Loucy (cell line): ENCODE results near the gene TBX6.

ENCODE experiments used
- H2AFZ ChIP-seq: fragments of 200-600 bp; sonication (generic); 2 replicates; pipeline ENCODE4 v1.6.0; 2016; ENCODE audit warnings: antibody characterized with exemption, mild to moderate bottlenecking, low read length, moderate library complexity
- H3F3A ChIP-seq: fragments of 200-600 bp; 2 replicates; pipeline ENCODE4 v1.6.0; 2016; ENCODE audit warnings: antibody characterized with exemption, low read depth, mild to moderate bottlenecking
- H3K27me3 ChIP-seq: fragments of 200-600 bp; sonication (generic); 2 replicates; pipeline ENCODE4 v1.6.1; 2014; ENCODE audit warnings: low read length, mild to moderate bottlenecking; ENCODE audit not compliant: insufficient read depth, poor library complexity, severe bottlenecking
- H3K36me3 ChIP-seq: fragments of 200-600 bp; sonication (generic); 2 replicates; pipeline ENCODE4 v1.6.1; 2016; ENCODE audit warnings: low read length; ENCODE audit not compliant: insufficient read depth
- H3K4me1 ChIP-seq: fragments of 200-600 bp; sonication (generic); 2 replicates; pipeline ENCODE4 v1.5.1; 2014; ENCODE audit warnings: low read length, mild to moderate bottlenecking; ENCODE audit not compliant: insufficient read depth, poor library complexity, severe bottlenecking
- H3K4me2 ChIP-seq: fragments of 200-600 bp; sonication (generic); 2 replicates; pipeline ENCODE4 v1.6.0; 2014; ENCODE audit warnings: antibody characterized with exemption, low read length, low read depth, mild to moderate bottlenecking; ENCODE audit not compliant: poor library complexity, severe bottlenecking
- H3K4me3 ChIP-seq: fragments of 200-600 bp; sonication (generic); 2 replicates; pipeline ENCODE4 v1.5.1; 2014; ENCODE audit warnings: low read length, mild to moderate bottlenecking, mixed read lengths; ENCODE audit not compliant: poor library complexity, severe bottlenecking
- H3K79me2 ChIP-seq: fragments of 200-600 bp; sonication (generic); 2 replicates; pipeline ENCODE4 v1.6.1; 2014; ENCODE audit warnings: low read length; ENCODE audit not compliant: insufficient read depth
- H3K9ac ChIP-seq: fragments of 200-600 bp; sonication (generic); 2 replicates; pipeline ENCODE4 v1.6.0; 2014; ENCODE audit warnings: mild to moderate bottlenecking, low read depth, low read length, moderate library complexity; ENCODE audit not compliant: poor library complexity, severe bottlenecking
- H3K9me2 ChIP-seq: fragments of 200-600 bp; sonication (generic); replicated peaks from 2 replicates; pipeline ENCODE4 v1.6.1; 2016; ENCODE audit warnings: low read depth, low read length, mixed read lengths
- H3K9me3 ChIP-seq: fragments of 200-600 bp; sonication (generic); 2 replicates; pipeline ENCODE4 v1.6.1; 2014; ENCODE audit warnings: mild to moderate bottlenecking, antibody characterized with exemption, low read length, low read depth; ENCODE audit not compliant: insufficient read depth
- H4K20me1 ChIP-seq: fragments of 200-600 bp; sonication (generic); 2 replicates; pipeline ENCODE4 v1.6.0; 2014; ENCODE audit warnings: antibody characterized with exemption, low read length, mild to moderate bottlenecking; ENCODE audit not compliant: insufficient read depth, poor library complexity, severe bottlenecking
- CTCF ChIP-seq: fragments of 200-600 bp; sonication (generic); conservative IDR thresholded peaks from 2 replicates; pipeline ENCODE4 v1.5.1; 2014; ENCODE audit warnings: mild to moderate bottlenecking, antibody characterized with exemption, low read length
- EZH2phosphoT487 ChIP-seq: fragments of 200-600 bp; IDR thresholded peaks from 2 replicates; pipeline ENCODE4 v1.6.1; 2018; ENCODE audit warnings: antibody characterized with exemption, mild to moderate bottlenecking, moderate library complexity, borderline replicate concordance

Gene TBX6

DNA sequence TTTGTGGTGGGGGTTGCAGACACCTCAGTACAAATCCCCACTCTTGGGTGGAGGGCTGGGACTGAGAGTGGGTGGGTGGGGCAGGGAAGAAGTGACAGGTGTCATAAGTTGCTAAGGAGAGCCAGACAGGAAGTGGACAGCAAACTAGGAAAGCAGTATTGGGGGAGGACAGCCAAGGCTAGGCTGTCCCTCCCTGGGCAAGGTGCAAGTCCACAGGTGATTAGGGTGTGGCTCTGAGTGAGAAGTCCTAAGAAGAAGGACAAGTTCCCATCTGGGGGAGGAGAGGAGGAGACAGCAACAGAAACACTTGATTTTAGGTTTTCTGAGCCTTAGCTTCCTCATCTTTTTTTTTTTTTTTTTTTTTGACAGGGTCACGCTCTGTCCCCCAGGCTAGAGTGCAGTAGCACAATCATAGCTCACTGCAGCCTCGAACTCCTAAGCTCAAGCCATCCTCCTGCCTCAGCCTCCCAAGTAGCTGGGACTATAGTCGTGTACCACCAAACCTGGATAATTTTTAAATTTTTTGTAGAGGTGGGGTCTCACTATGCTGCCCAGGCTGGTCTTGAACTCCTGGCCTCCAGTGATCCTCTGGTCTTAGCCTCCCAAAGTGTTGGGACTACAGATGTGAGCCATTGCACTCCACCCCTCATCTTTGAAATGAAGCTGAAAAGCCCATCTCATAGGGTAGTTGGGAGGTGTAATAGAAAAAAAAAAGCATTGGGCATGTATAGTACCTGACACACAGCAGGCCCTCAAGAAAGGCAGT lies 28.8 kb upstream of the TBX6 start:
- TF ChIP-seq EZH2phosphoT487 (no peak), CTCF (no peak)
- Histone ChIP-seq H3K9me2 (no peaks in the 10 kb centered on the region), H2AFZ (no peak overlapping the region), H3K4me1 (peaks cover 19% of the 10 kb centered on the region), H3K4me2 (no peak overlapping the region), H4K20me1 (no peaks in the 10 kb centered on the region), H3F3A (no peaks in the 10 kb centered on the region), H3K9ac (no peak overlapping the region), H3K79me2 (peaks cover 18% of the 10 kb centered on the region), H3K36me3 (no peaks in the 10 kb centered on the region), H3K4me3 (no peak overlapping the region), H3K27me3 (no peaks in the 10 kb centered on the region), H3K9me3 (no peaks in the 10 kb centered on the region)

GRCh38 chr16:30119428-30119827 lies 27.7 kb upstream of the TBX6 start:
- Histone ChIP-seq H3K27me3 (no peaks in the 10 kb centered on the region), H3K4me2 (no peak overlapping the region), H3K4me3 (no peak overlapping the region), H3F3A (no peaks in the 10 kb centered on the region), H4K20me1 (no peaks in the 10 kb centered on the region), H3K36me3 (no peaks in the 10 kb centered on the region), H2AFZ (no peak overlapping the region), H3K79me2 (peaks cover 18% of the 10 kb centered on the region), H3K9me3 (no peaks in the 10 kb centered on the region), H3K4me1 (peaks cover 19% of the 10 kb centered on the region), H3K9me2 (no peaks in the 10 kb centered on the region), H3K9ac (no peak overlapping the region)
- TF ChIP-seq EZH2phosphoT487 (no peak), CTCF (no peak)

GRCh38 chr16:30117768-30118167 lies 26.0 kb upstream of the TBX6 start:
- no peaks in the 10 kb centered on the region for H3K36me3 ChIP-seq
- no peaks in the 10 kb centered on the region for H4K20me1 ChIP-seq
- no peaks in the 10 kb centered on the region for H3F3A ChIP-seq
- no peaks in the 10 kb centered on the region for H3K9me2 ChIP-seq
- peaks cover 19% of the 10 kb centered on the region for H3K4me1 ChIP-seq
- no peaks in the 10 kb centered on the region for H3K9me3 ChIP-seq
- TF ChIP-seq CTCF (no peak), EZH2phosphoT487 (no peak)
- no peaks in the 10 kb centered on the region for H3K27me3 ChIP-seq
- peaks cover 12% of the 10 kb centered on the region for H3K79me2 ChIP-seq
- H2AFZ ChIP-seq: no peak overlapping the region
- no peak overlapping the region for H3K4me3 ChIP-seq
- H3K9ac ChIP-seq: no peak overlapping the region
- H3K4me2 ChIP-seq: no peak overlapping the region
